A204.1 (cell line): Measurements from ENCODE around the gene TMEM127.
"Not testable (repeated sequence)": the region's sequence is repeated elsewhere in the genome, so short reads cannot be mapped to it uniquely, and the experiment has no call there.

Experiments
- FAIRE-seq: peaks from 2 replicates; lab custom pipeline; 2012; peaks lifted over from hg19 to GRCh38; lab: Jason Lieb, UNC

The TMEM127 gene

GRCh38 chr2:96264086-96264485, 1.7 kb downstream of the TMEM127 start:
- no peak for FAIRE-seq

GRCh38 chr2:96262306-96262705, 3.5 kb downstream of the TMEM127 start:
- no peak for FAIRE-seq

- FAIRE-seq, result no peak
Measured at GRCh38 chr2:96261328-96262003, 4.3 kb downstream of the TMEM127 start.

- no peak for FAIRE-seq
Measured at GRCh38 chr2:96260387-96261260, 5.2 kb downstream of the TMEM127 start.

- FAIRE-seq, result no peak
Measured at GRCh38 chr2:96259497-96259921, 6.3 kb downstream of the TMEM127 start.

GRCh38 chr2:96258166-96259022, 7.4 kb downstream of the TMEM127 start:
- no peak for FAIRE-seq

GRCh38 chr2:96257744-96258143, 8.1 kb downstream of the TMEM127 start:
- FAIRE-seq, result not testable (repeated sequence)

- no peak for FAIRE-seq
Measured at GRCh38 chr2:96256611-96257113, 9.1 kb downstream of the TMEM127 start.

GRCh38 chr2:96254571-96254970, 11.2 kb downstream of the TMEM127 start:
- no peak for FAIRE-seq

- no peak for FAIRE-seq
Measured at GRCh38 chr2:96253006-96253405, 12.8 kb downstream of the TMEM127 start.

- no peak for FAIRE-seq
Measured at GRCh38 chr2:96252526-96252925, 13.3 kb downstream of the TMEM127 start.

- no peak for FAIRE-seq
Measured at GRCh38 chr2:96251721-96252292, 14.0 kb downstream of the TMEM127 start.

GRCh38 chr2:96250188-96250587, 15.6 kb downstream of the TMEM127 start:
- FAIRE-seq, result no peak

- no peak for FAIRE-seq
Measured at GRCh38 chr2:96249654-96250053, 16.1 kb downstream of the TMEM127 start.

GRCh38 chr2:96248624-96249023, 17.2 kb downstream of the TMEM127 start:
- FAIRE-seq, result no peak

GRCh38 chr2:96247896-96248295, 17.9 kb downstream of the TMEM127 start:
- FAIRE-seq, result no peak

- FAIRE-seq, result no peak
Measured at GRCh38 chr2:96247009-96247408, 18.8 kb downstream of the TMEM127 start.

GRCh38 chr2:96245609-96246390, 20.0 kb downstream of the TMEM127 start:
- no peak for FAIRE-seq

GRCh38 chr2:96243843-96244242, 22.0 kb downstream of the TMEM127 start:
- no peak for FAIRE-seq

GRCh38 chr2:96241900-96242611, 23.7 kb downstream of the TMEM127 start:
- FAIRE-seq, result no peak

GRCh38 chr2:96241227-96241626, 24.6 kb downstream of the TMEM127 start:
- FAIRE-seq, result no peak
